K562 (cell line): ENCODE measurements around the gene MEAK7.

Source experiments
- AFF4 ChIP-seq: sonication (generic); formaldehyde crosslinking; IDR thresholded peaks from 2 replicates; pipeline ENCODE4 v1.8.0; 2023; ENCODE audit warnings: mild to moderate bottlenecking, missing genetic modification reagents
- CBFB ChIP-seq: sonication (generic); formaldehyde crosslinking; IDR thresholded peaks from 2 replicates; pipeline ENCODE4 v1.4.0; 2020; ENCODE audit warnings: mild to moderate bottlenecking, missing genetic modification reagents
- CTCF ChIP-seq, 3 experiments: IDR thresholded peaks in 2 of 3; conservative IDR thresholded peaks in 1 of 3; 2 replicates each; pipeline ENCODE4 v1.5.1; 2011 to 2012; ENCODE audit warnings: low read length in 3 of 3, mild to moderate bottlenecking in 3 of 3, control low read depth in 2 of 3, improper control_type of control experiment in 1 of 3, inconsistent platforms in 1 of 3, low read depth in 1 of 3, mixed read lengths in 1 of 3, moderate library complexity in 1 of 3; ENCODE audit not compliant: insufficient read depth in 2 of 3
- MIER1 ChIP-seq: fragments of 450-650 bp; IDR thresholded peaks from 2 replicates; pipeline ENCODE4 v1.6.1; 2016; ENCODE audit warnings: antibody characterized with exemption, mild to moderate bottlenecking, low read depth
- POLR2AphosphoS5 ChIP-seq: IDR thresholded peaks from 2 replicates; pipeline ENCODE4 v1.6.1; 2011; ENCODE audit warnings: mild to moderate bottlenecking, low read depth, low read length, moderate library complexity; ENCODE audit not compliant: control insufficient read depth, insufficient read depth
- SP1 ChIP-seq: sonication (generic); formaldehyde crosslinking; IDR thresholded peaks from 2 replicates; pipeline ENCODE4 v1.8.1; 2022; ENCODE audit warnings: mild to moderate bottlenecking, missing genetic modification reagents
- ZC3H11A ChIP-seq: IDR thresholded peaks from 2 replicates; pipeline ENCODE4 v1.6.1; 2012; ENCODE audit warnings: low read depth, low read length, improper control_type of control experiment
- ZNF280A ChIP-seq: fragments of 450-650 bp; IDR thresholded peaks from 2 replicates; pipeline ENCODE4 v1.6.1; 2018; ENCODE audit warnings: mild to moderate bottlenecking, low read depth; ENCODE audit not compliant: partially characterized antibody
- ZNF282 ChIP-seq: sonication (generic); formaldehyde crosslinking; IDR thresholded peaks from 2 replicates; pipeline ENCODE4 v1.8.1; 2023; ENCODE audit warnings: missing genetic modification reagents
- TF ChIP-seq, protein P1 (sequence below): fragments of 250-450 bp; sonication (Bioruptor Pico); IDR thresholded peaks from 2 replicates; pipeline ENCODE4 v1.4.0; 2020; ENCODE audit warnings: borderline replicate concordance
- TF ChIP-seq, protein P2 (sequence below): sonication (generic); formaldehyde crosslinking; IDR thresholded peaks from 2 replicates; pipeline ENCODE4 v1.8.0; 2022; ENCODE audit warnings: missing genetic modification reagents, mild to moderate bottlenecking, borderline replicate concordance
- TF ChIP-seq, protein P3 (sequence below): sonication (generic); formaldehyde crosslinking; IDR thresholded peaks from 2 replicates; pipeline ENCODE4 v1.5.0; 2020; ENCODE audit warnings: missing genetic modification reagents

- TF ChIP-seq SP1 (CRISPR knock-in tag) (no peak), MIER1 (0 out of 2 replicates have a peak, but pooled peaks have one; percentile 45), ZNF280A (no peak), POLR2AphosphoS5 (no peak), ZC3H11A (no peak), ZNF282 (CRISPR knock-in tag) (no peak), CTCF (IDR thresholded peaks at IDR 0.05 in 2 of 3, conservative IDR thresholded peaks at IDR 0.05 in 1 of 3; ENCODE audit: insufficient read depth in 2 of 3, low read depth in 1 of 3, low read length in 3 of 3) (no peak), AFF4 (CRISPR knock-in tag) (no peak), CBFB (CRISPR knock-in tag) (no peak)
- TF ChIP-seq, protein P1, sequence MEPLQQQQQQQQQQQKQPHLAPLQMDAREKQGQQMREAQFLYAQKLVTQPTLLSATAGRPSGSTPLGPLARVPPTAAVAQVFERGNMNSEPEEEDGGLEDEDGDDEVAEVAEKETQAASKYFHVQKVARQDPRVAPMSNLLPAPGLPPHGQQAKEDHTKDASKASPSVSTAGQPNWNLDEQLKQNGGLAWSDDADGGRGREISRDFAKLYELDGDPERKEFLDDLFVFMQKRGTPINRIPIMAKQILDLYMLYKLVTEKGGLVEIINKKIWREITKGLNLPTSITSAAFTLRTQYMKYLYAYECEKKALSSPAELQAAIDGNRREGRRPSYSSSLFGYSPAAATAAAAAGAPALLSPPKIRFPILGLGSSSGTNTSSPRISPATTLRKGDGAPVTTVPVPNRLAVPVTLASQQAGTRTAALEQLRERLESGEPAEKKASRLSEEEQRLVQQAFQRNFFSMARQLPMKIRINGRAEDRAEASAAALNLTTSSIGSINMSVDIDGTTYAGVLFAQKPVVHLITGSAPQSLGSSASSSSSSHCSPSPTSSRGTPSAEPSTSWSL, result no peak
- TF ChIP-seq, protein P2, sequence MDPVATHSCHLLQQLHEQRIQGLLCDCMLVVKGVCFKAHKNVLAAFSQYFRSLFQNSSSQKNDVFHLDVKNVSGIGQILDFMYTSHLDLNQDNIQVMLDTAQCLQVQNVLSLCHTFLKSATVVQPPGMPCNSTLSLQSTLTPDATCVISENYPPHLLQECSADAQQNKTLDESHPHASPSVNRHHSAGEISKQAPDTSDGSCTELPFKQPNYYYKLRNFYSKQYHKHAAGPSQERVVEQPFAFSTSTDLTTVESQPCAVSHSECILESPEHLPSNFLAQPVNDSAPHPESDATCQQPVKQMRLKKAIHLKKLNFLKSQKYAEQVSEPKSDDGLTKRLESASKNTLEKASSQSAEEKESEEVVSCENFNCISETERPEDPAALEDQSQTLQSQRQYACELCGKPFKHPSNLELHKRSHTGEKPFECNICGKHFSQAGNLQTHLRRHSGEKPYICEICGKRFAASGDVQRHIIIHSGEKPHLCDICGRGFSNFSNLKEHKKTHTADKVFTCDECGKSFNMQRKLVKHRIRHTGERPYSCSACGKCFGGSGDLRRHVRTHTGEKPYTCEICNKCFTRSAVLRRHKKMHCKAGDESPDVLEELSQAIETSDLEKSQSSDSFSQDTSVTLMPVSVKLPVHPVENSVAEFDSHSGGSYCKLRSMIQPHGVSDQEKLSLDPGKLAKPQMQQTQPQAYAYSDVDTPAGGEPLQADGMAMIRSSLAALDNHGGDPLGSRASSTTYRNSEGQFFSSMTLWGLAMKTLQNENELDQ (CRISPR knock-in tag), result no peak
- TF ChIP-seq, protein P3, sequence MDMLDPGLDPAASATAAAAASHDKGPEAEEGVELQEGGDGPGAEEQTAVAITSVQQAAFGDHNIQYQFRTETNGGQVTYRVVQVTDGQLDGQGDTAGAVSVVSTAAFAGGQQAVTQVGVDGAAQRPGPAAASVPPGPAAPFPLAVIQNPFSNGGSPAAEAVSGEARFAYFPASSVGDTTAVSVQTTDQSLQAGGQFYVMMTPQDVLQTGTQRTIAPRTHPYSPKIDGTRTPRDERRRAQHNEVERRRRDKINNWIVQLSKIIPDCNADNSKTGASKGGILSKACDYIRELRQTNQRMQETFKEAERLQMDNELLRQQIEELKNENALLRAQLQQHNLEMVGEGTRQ (CRISPR knock-in tag), result no peak
Measured at GRCh38 chr16:84546669-84547545, 42.4 kb upstream of the MEAK7 start.
